Osteoblast (primary cell): ENCODE data around the gene KCNK15. TPM values are rescaled to one million over a fixed set of nuclear protein-coding genes. Genes with fewer than 3 reads are reported as not detected.

Experiments
- DNase-seq: peaks from one replicate; pipeline ENCODE4 v3.0.0; 2011; ENCODE audit warnings: low spot score, mixed read lengths; ENCODE audit not compliant: insufficient read length; ENCODE audit errors: missing footprints
- H2AFZ ChIP-seq: 2 replicates; pipeline ENCODE4 v1.6.0; 2011; ENCODE audit warnings: mild to moderate bottlenecking, low read length
- H3K27ac ChIP-seq: 2 replicates; pipeline ENCODE4 v1.5.1; 2011; ENCODE audit warnings: mild to moderate bottlenecking, low read depth, low read length, moderate library complexity
- H3K27me3 ChIP-seq: 2 replicates; pipeline ENCODE4 v1.6.0; 2012; ENCODE audit warnings: mild to moderate bottlenecking, control low read depth, inconsistent platforms, low read length, moderate library complexity; ENCODE audit not compliant: insufficient read depth
- H3K36me3 ChIP-seq: 2 replicates; pipeline ENCODE4 v1.5.1; 2011; ENCODE audit warnings: mild to moderate bottlenecking, low read length, control low read depth, moderate library complexity; ENCODE audit not compliant: insufficient read depth
- H3K4me1 ChIP-seq: 2 replicates; pipeline ENCODE4 v1.5.1; 2011; ENCODE audit warnings: mild to moderate bottlenecking, low read length, control low read depth, moderate library complexity; ENCODE audit not compliant: insufficient read depth
- H3K4me2 ChIP-seq: 2 replicates; pipeline ENCODE4 v1.6.0; 2011; ENCODE audit warnings: mild to moderate bottlenecking, low read length; ENCODE audit not compliant: insufficient read depth
- H3K4me3 ChIP-seq: fragments of 200-600 bp; sonication (generic); 3 replicates; pipeline ENCODE4 v1.5.1; 2012; ENCODE audit warnings: mild to moderate bottlenecking, low read length, inconsistent platforms; ENCODE audit not compliant: insufficient read depth
- H3K79me2 ChIP-seq: 2 replicates; pipeline ENCODE4 v1.6.0; 2012; ENCODE audit warnings: mild to moderate bottlenecking, low read length, control low read depth, inconsistent platforms; ENCODE audit not compliant: insufficient read depth
- H3K9me3 ChIP-seq: 2 replicates; pipeline ENCODE4 v1.5.1; 2011; ENCODE audit warnings: low read depth, low read length, control low read depth
- H4K20me1 ChIP-seq: 2 replicates; pipeline ENCODE4 v1.6.0; 2012; ENCODE audit warnings: mild to moderate bottlenecking, low read length, control low read depth; ENCODE audit not compliant: insufficient read depth
- CTCF ChIP-seq: IDR thresholded peaks from 2 replicates; pipeline ENCODE4 v1.5.1; 2011; ENCODE audit warnings: mild to moderate bottlenecking, low read depth, low read length, moderate library complexity; ENCODE audit errors: extremely low read depth
- total RNA-seq: library from RNA; depleted of rRNA; stranded (reverse); fragments of >200 nt; gene quantifications from 2 replicates; pipeline ENCODE4 v1.2.3, GENCODE V29; 2012

KCNK15 gene
- total RNA-seq, 1 donor: 121 TPM

GRCh38 chr20:44765701-44766347 lies 20.2 kb downstream of the KCNK15 start:
- no peak overlapping the region for H3K4me2 ChIP-seq
- no peak overlapping the region for H2AFZ ChIP-seq
- no peaks in the 10 kb centered on the region for H4K20me1 ChIP-seq
- no peak overlapping the region for H3K4me3 ChIP-seq
- no peak overlapping the region for H3K27ac ChIP-seq
- DNase-seq: no peak
- TF ChIP-seq CTCF: no peak
- no peaks in the 10 kb centered on the region for H3K36me3 ChIP-seq
- H3K79me2 ChIP-seq: no peaks in the 10 kb centered on the region
- no peaks in the 10 kb centered on the region for H3K9me3 ChIP-seq
- H3K4me1 ChIP-seq: no peaks in the 10 kb centered on the region
- peaks cover 40% of the 10 kb centered on the region for H3K27me3 ChIP-seq

GRCh38 chr20:44768256-44768655 lies 22.6 kb downstream of the KCNK15 start:
- no peaks in the 10 kb centered on the region for H3K36me3 ChIP-seq
- no peaks in the 10 kb centered on the region for H3K4me1 ChIP-seq
- H2AFZ ChIP-seq: no peak overlapping the region
- no peaks in the 10 kb centered on the region for H3K9me3 ChIP-seq
- H3K4me3 ChIP-seq: no peak overlapping the region
- no peak for TF ChIP-seq CTCF
- H4K20me1 ChIP-seq: no peaks in the 10 kb centered on the region
- no peak for DNase-seq
- no peaks in the 10 kb centered on the region for H3K79me2 ChIP-seq
- peaks cover 36% of the 10 kb centered on the region for H3K27me3 ChIP-seq
- no peak overlapping the region for H3K4me2 ChIP-seq
- no peak overlapping the region for H3K27ac ChIP-seq

- Histone ChIP-seq H3K36me3 (no peaks in the 10 kb centered on the region), H2AFZ (no peak overlapping the region), H3K4me2 (no peak overlapping the region), H4K20me1 (no peaks in the 10 kb centered on the region), H3K27me3 (peaks cover 36% of the 10 kb centered on the region), H3K27ac (no peak overlapping the region), H3K4me1 (no peaks in the 10 kb centered on the region), H3K4me3 (no peak overlapping the region), H3K79me2 (no peaks in the 10 kb centered on the region), H3K9me3 (no peaks in the 10 kb centered on the region)
- no peak for TF ChIP-seq CTCF
- DNase-seq: no peak
Observed at GRCh38 chr20:44768854-44769480, 23.3 kb downstream of the KCNK15 start.

- no peak for TF ChIP-seq CTCF
- H3K27ac ChIP-seq: no peak overlapping the region
- H3K36me3 ChIP-seq: no peaks in the 10 kb centered on the region
- H3K9me3 ChIP-seq: no peaks in the 10 kb centered on the region
- H4K20me1 ChIP-seq: no peaks in the 10 kb centered on the region
- H3K27me3 ChIP-seq: peaks cover 34% of the 10 kb centered on the region
- no peak overlapping the region for H3K4me3 ChIP-seq
- DNase-seq: no peak
- H3K4me1 ChIP-seq: no peaks in the 10 kb centered on the region
- H2AFZ ChIP-seq: no peak overlapping the region
- no peaks in the 10 kb centered on the region for H3K79me2 ChIP-seq
- no peak overlapping the region for H3K4me2 ChIP-seq
Observed at GRCh38 chr20:44769481-44769863, 23.8 kb downstream of the KCNK15 start.
